WTC11 (cell line): ENCODE results near the gene OR4B1. TPM values are rescaled to one million over a fixed set of nuclear protein-coding genes. Genes with fewer than 3 reads are reported as not detected.

Experiments
- total RNA-seq: library from RNA; stranded (reverse); gene quantifications from 3 replicates; pipeline ENCODE4 v1.2.3, GENCODE V29; 2021

The OR4B1 gene
- total RNA-seq, 1 experiment from 2014 or later = not detected

Other genes starting within 250 kb of the OR4B1 start
- gene PTPRJ, start 236.3 kb upstream of the OR4B1 start, total RNA-seq = 17.1 to 19.5 TPM (median 17.9 TPM) in 3 replicates
- not detected in 3 replicates for gene OR4X2, start 28.3 kb downstream of the OR4B1 start, total RNA-seq
- gene OR4X1, start 47.1 kb downstream of the OR4B1 start, total RNA-seq = not detected in 3 replicates
- not detected in 3 replicates for gene OR4S1, start 89.4 kb downstream of the OR4B1 start, total RNA-seq
- not detected in 3 replicates for gene OR4C3, start 108.1 kb downstream of the OR4B1 start, total RNA-seq
- gene OR4C5, start 149.7 kb downstream of the OR4B1 start, total RNA-seq = not detected in 3 replicates